NCI-H2196 (cell line): Measurements from ENCODE around the gene RASGRP2.
"Not testable (repeated sequence)": the region's sequence is repeated elsewhere in the genome, so short reads cannot be mapped to it uniquely, and the experiment has no call there.

Experiments used
- DNase-seq: peaks from one replicate; lab custom pipeline; 2025; ENCODE audit not compliant: unreplicated experiment; lab: John Stamatoyannopoulos, UW

The RASGRP2 gene

GRCh38 chr11:64720640-64721358, 23.1 kb downstream of the RASGRP2 start:
- DNase-seq = no peak

- no peak for DNase-seq
These were observed 23.8 kb downstream of the RASGRP2 start for GRCh38 chr11:64720167-64720566.

GRCh38 chr11:64719406-64719805, 24.5 kb downstream of the RASGRP2 start:
- no peak for DNase-seq

- no peak for DNase-seq
These were observed 25.2 kb downstream of the RASGRP2 start for GRCh38 chr11:64718780-64719124.

GRCh38 chr11:64718084-64718779, 25.7 kb downstream of the RASGRP2 start:
- no peak for DNase-seq

- DNase-seq = no peak
These were observed 26.7 kb downstream of the RASGRP2 start for GRCh38 chr11:64717268-64717578.

GRCh38 chr11:64716473-64717267, 27.3 kb downstream of the RASGRP2 start:
- DNase-seq = no peak

- DNase-seq = no peak
These were observed 28.0 kb downstream of the RASGRP2 start for GRCh38 chr11:64715756-64716472.

GRCh38 chr11:64715110-64715509, 28.8 kb downstream of the RASGRP2 start:
- no peak for DNase-seq

- DNase-seq = no peak
These were observed 29.3 kb downstream of the RASGRP2 start for GRCh38 chr11:64714666-64715065.

- no peak for DNase-seq
These were observed 30.1 kb downstream of the RASGRP2 start for GRCh38 chr11:64713781-64714363.

GRCh38 chr11:64713016-64713707, 30.8 kb downstream of the RASGRP2 start:
- DNase-seq = peak; percentile 55

GRCh38 chr11:64712430-64713015, 31.4 kb downstream of the RASGRP2 start:
- no peak for DNase-seq

GRCh38 chr11:64711956-64712362, 32.0 kb downstream of the RASGRP2 start:
- DNase-seq = no peak

GRCh38 chr11:64711138-64711955, 32.6 kb downstream of the RASGRP2 start:
- no peak for DNase-seq

- DNase-seq = no peak
These were observed 33.4 kb downstream of the RASGRP2 start for GRCh38 chr11:64710418-64711137.

- DNase-seq = no peak
These were observed 38.4 kb downstream of the RASGRP2 start for GRCh38 chr11:64705501-64705900.

- DNase-seq = no peak
These were observed 40.9 kb downstream of the RASGRP2 start for GRCh38 chr11:64703048-64703447.

GRCh38 chr11:64701956-64702355, 42.0 kb downstream of the RASGRP2 start:
- not testable (repeated sequence) for DNase-seq
